Bronchial epithelial cell (primary cell): ENCODE data around the gene PPP6R2. TPM values are rescaled to one million over a fixed set of nuclear protein-coding genes. Genes with fewer than 3 reads are reported as not detected.

Experiments
- DNase-seq: peaks from one replicate; pipeline ENCODE4 v3.0.0-alpha.2; 2010; ENCODE audit warnings: low read depth
- FAIRE-seq: peaks from 2 replicates; lab custom pipeline; 2011; peaks lifted over from hg19 to GRCh38; lab: Jason Lieb, UNC
- H3K27me3 ChIP-seq: 2 replicates; pipeline ENCODE4 v1.5.1; 2011; ENCODE audit warnings: low read length; ENCODE audit not compliant: control insufficient read depth, insufficient read depth
- H3K36me3 ChIP-seq: 2 replicates; pipeline ENCODE4 v1.5.1; 2011; ENCODE audit warnings: low read length; ENCODE audit not compliant: control insufficient read depth, insufficient read depth
- H3K4me3 ChIP-seq: 2 replicates; pipeline ENCODE4 v1.5.1; 2011; ENCODE audit warnings: mild to moderate bottlenecking, low read depth, low read length, control low read depth
- CTCF ChIP-seq: IDR thresholded peaks from 2 replicates; pipeline ENCODE4 v1.5.1; 2011; ENCODE audit warnings: mild to moderate bottlenecking, moderate library complexity, low read length, control low read depth, inconsistent platforms; ENCODE audit not compliant: insufficient read depth, severe bottlenecking
- total RNA-seq: library from RNA; depleted of rRNA; stranded (reverse); fragments of >200 nt; gene quantifications from 2 replicates; pipeline ENCODE4 v1.2.1, GENCODE V29; 2014

PPP6R2 gene
- total RNA-seq, 1 donor from 2014 or later, result 50.5 TPM

DNA sequence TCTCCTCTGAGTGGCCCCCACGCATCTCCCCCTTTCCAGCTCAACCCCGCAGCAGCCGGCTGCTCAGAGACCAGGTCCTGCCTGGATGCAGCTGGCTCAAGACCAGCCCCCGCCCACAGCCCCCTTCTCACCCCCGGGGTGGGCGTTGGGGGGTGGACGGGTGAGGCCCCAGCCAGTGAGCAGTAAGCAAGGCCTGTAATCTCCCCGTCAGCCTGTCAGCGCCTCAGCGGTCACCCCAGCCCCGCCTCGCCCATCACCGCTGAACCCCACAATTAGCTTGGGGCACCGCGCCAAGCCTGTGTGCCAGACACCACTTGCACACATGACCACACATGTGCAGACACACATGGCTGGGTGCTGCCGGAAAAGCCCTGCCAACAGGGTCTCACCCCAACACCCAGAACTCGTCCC is 41.5 kb upstream of the PPP6R2 start:
- no peak for FAIRE-seq
- Histone ChIP-seq H3K27me3 (no peaks in the 10 kb centered on the region), H3K36me3 (peaks cover 26% of the 10 kb centered on the region), H3K4me3 (peak overlapping the region; percentile 6)
- DNase-seq, result no peak
- no peak for TF ChIP-seq CTCF

DNA sequence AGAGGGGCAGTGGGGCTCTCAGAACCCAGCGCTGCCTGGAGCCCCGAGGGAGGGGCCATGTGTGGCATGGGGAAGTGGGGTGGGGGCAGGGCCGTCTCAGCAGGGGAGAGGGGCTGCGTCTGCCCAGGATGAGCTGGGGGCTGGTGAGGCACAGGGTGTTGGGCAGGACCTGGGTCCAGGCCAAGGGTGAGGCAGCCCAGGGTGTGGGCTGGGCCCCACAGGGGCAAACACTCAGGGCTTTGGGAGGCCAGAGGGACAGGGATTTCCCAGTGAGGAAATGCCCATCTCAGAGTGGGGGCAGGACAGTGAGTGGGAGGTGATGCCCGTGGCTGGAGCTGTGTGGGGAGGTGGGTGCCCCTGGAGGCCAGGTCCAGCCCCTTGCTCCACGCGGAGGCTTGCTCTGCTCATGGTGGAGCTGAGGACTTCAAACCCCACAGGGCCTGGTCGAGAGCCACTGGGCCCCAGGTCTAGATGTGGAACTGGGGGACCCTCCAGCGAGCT is 41.0 kb upstream of the PPP6R2 start:
- peak; percentile 32 for DNase-seq
- H3K27me3 ChIP-seq, result no peaks in the 10 kb centered on the region
- no peak for TF ChIP-seq CTCF
- no peak overlapping the region for H3K4me3 ChIP-seq
- H3K36me3 ChIP-seq, result peaks cover 27% of the 10 kb centered on the region
- no peak for FAIRE-seq

DNA sequence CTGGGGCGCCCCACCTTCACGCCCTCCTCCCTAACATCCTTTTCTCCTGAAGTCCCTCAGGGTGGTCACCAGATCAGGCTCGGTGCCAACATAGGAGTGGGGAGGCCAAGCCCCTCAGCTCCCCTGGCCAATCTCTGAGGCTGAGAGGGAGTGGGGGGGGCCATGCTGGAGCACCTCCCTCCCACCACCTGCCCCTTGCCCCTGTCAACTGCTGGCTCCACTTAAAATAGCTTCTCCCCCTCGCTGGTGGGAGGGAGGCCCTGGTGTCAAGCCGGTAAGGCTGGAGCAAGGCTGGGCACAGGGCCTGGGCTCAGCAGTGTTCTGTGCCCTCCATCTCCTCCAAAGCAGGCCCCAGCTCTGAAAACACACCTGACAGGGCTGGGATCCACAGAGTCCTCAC is 40.6 kb upstream of the PPP6R2 start:
- peaks cover 26% of the 10 kb centered on the region for H3K36me3 ChIP-seq
- DNase-seq (no peak), FAIRE-seq (no peak)
- H3K4me3 ChIP-seq, result no peak overlapping the region
- TF ChIP-seq CTCF, result no peak
- no peaks in the 10 kb centered on the region for H3K27me3 ChIP-seq

DNA sequence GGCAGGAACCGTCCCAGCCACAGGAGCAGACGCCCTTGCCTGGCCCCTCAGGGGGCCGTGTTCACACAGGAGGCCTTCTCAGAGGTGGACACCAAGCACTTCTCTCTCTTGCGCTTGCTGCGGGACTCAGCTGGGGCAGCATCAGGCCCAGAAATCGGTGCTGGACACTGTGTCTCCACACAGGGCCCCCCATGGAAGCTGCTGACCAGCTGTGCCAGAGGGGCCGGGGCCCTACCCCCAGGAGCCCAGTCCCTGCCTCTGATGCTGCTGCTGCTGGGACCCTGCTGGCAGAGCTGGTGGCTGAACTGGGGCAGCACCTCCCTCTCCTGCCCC is 39.6 kb upstream of the PPP6R2 start:
- Histone ChIP-seq H3K27me3 (no peaks in the 10 kb centered on the region), H3K4me3 (no peak overlapping the region), H3K36me3 (peaks cover 22% of the 10 kb centered on the region)
- no peak for FAIRE-seq
- DNase-seq, result no peak
- TF ChIP-seq CTCF, result no peak

GRCh38 chr22:50303848-50304527 is 39.1 kb upstream of the PPP6R2 start:
- FAIRE-seq (no peak), DNase-seq (peak; percentile 37)
- TF ChIP-seq CTCF, result no peak
- Histone ChIP-seq H3K27me3 (no peaks in the 10 kb centered on the region), H3K4me3 (peak overlapping the region; percentile 21), H3K36me3 (peaks cover 22% of the 10 kb centered on the region)
